HepG2 (cell line): Measurements from ENCODE around the gene GBP2.

Experiments used
- ATF4 ChIP-seq, 2 experiments: fragments of 450-650 bp in 1 of 2; sonication (generic) in 1 of 2; formaldehyde crosslinking; IDR thresholded peaks; 2 replicates each; pipeline versions ENCODE4 v1.5.0 to v1.8.0; 2020 to 2022; ENCODE audit warnings: mild to moderate bottlenecking in 1 of 2, missing genetic modification reagents in 1 of 2
- GABPA ChIP-seq, 2 experiments: IDR thresholded peaks; 2 replicates each; pipeline ENCODE4 v1.6.1; 2011 to 2016; ENCODE audit warnings: low read depth in 2 of 2, low read length in 1 of 2, missing biosample characterization in 1 of 2, missing genetic modification characterization in 1 of 2
- RBFOX2 ChIP-seq: fragments of 200-400 bp; formaldehyde crosslinking; IDR thresholded peaks from 2 replicates; pipeline ENCODE4 v1.6.1; 2017; ENCODE audit warnings: low read depth, mild to moderate bottlenecking, low read length
- TBL1XR1 ChIP-seq: fragments of 150-350 bp; IDR thresholded peaks from 2 replicates; pipeline ENCODE4 v1.6.1; 2014; ENCODE audit warnings: borderline replicate concordance, low read length; ENCODE audit not compliant: partially characterized antibody
- ZNF124 ChIP-seq: sonication (generic); formaldehyde crosslinking; IDR thresholded peaks from 2 replicates; pipeline ENCODE4 v1.4.0; 2020; ENCODE audit warnings: missing genetic modification reagents
- ZNF142 ChIP-seq: sonication (generic); formaldehyde crosslinking; IDR thresholded peaks from 2 replicates; pipeline ENCODE4 v1.4.0; 2020; ENCODE audit warnings: missing genetic modification reagents

- no peak for TF ChIP-seq GABPA (IDR thresholded peaks at IDR 0.05; ENCODE audit: low read depth, low read length)
- no peak for TF ChIP-seq GABPA (CRISPR knock-in tag; IDR thresholded peaks at IDR 0.05; ENCODE audit: low read depth)
- TF ChIP-seq ZNF142 (CRISPR knock-in tag): no peak
- no peak for TF ChIP-seq ATF4 (CRISPR knock-in tag; IDR thresholded peaks at IDR 0.05)
- no peak for TF ChIP-seq RBFOX2
- no peak for TF ChIP-seq TBL1XR1
- no peak for TF ChIP-seq ZNF124
Measured at GRCh38 chr1:89125240-89125912, 538 bp downstream of the GBP2 start.
